NCI-H1417 treated with DMSO at 0.1 percent for 48 hours (cell line): Measurements from ENCODE around the gene MAP4K4.

ENCODE experiments used
- DNase-seq: peaks from one replicate; lab custom pipeline; 2025; lab: John Stamatoyannopoulos, UW

MAP4K4 gene

GRCh38 chr2:101870444-101870843 lies 172.9 kb downstream of the MAP4K4 start:
- DNase-seq, result no peak

- no peak for DNase-seq
Measured at GRCh38 chr2:101871480-101871879, 174.0 kb downstream of the MAP4K4 start.

- no peak for DNase-seq
Measured at GRCh38 chr2:101872480-101872879, 175.0 kb downstream of the MAP4K4 start.

- DNase-seq, result no peak
Measured at GRCh38 chr2:101873543-101873942, 176.0 kb downstream of the MAP4K4 start.

GRCh38 chr2:101874069-101874468 lies 176.6 kb downstream of the MAP4K4 start:
- DNase-seq, result no peak

- DNase-seq, result no peak
Measured at GRCh38 chr2:101879466-101879865, 182.0 kb downstream of the MAP4K4 start.

GRCh38 chr2:101881131-101881530 lies 183.6 kb downstream of the MAP4K4 start:
- DNase-seq, result no peak

GRCh38 chr2:101882769-101883307 lies 185.3 kb downstream of the MAP4K4 start:
- DNase-seq, result no peak

- DNase-seq, result no peak
Measured at GRCh38 chr2:101883860-101884259, 186.4 kb downstream of the MAP4K4 start.

- no peak for DNase-seq
Measured at GRCh38 chr2:101884423-101884822, 186.9 kb downstream of the MAP4K4 start.

- no peak for DNase-seq
Measured at GRCh38 chr2:101887328-101887727, 189.8 kb downstream of the MAP4K4 start.

- DNase-seq, result no peak
Measured at GRCh38 chr2:101889460-101890098, 192.1 kb downstream of the MAP4K4 start.

GRCh38 chr2:101892377-101892776 lies 194.9 kb downstream of the MAP4K4 start:
- no peak for DNase-seq

GRCh38 chr2:101893681-101894381 lies 196.3 kb downstream of the MAP4K4 start:
- no peak for DNase-seq

- DNase-seq, result no peak
Measured at GRCh38 chr2:101895039-101895438, 197.5 kb downstream of the MAP4K4 start.

GRCh38 chr2:101895819-101896322 lies 198.4 kb downstream of the MAP4K4 start:
- no peak for DNase-seq

- no peak for DNase-seq
Measured at GRCh38 chr2:101897301-101897700, 199.8 kb downstream of the MAP4K4 start.

- DNase-seq, result no peak
Measured at GRCh38 chr2:101899265-101899664, 201.8 kb downstream of the MAP4K4 start.

- no peak for DNase-seq
Measured at GRCh38 chr2:101899871-101900270, 202.4 kb downstream of the MAP4K4 start.

- no peak for DNase-seq
Measured at GRCh38 chr2:101900375-101900774, 202.9 kb downstream of the MAP4K4 start.

- no peak for DNase-seq
Measured at GRCh38 chr2:101901241-101901640, 203.7 kb downstream of the MAP4K4 start.

GRCh38 chr2:101902169-101902568 lies 204.7 kb downstream of the MAP4K4 start:
- no peak for DNase-seq

- DNase-seq, result no peak
Measured at GRCh38 chr2:101904916-101905315, 207.4 kb downstream of the MAP4K4 start.
